Measurements from ENCODE around the gene LIME1.
"Not testable (repeated sequence)": the region's sequence is repeated elsewhere in the genome, so short reads cannot be mapped to it uniquely, and the experiment has no call there.

The LIME1 gene

GRCh38 chr20:63775096-63775978, 38.9 kb downstream of the LIME1 start:
- no peak for DNase-seq

GRCh38 chr20:63776875-63777274, 40.4 kb downstream of the LIME1 start:
- DNase-seq, result not testable (repeated sequence)

GRCh38 chr20:63777614-63778013, 41.1 kb downstream of the LIME1 start:
- DNase-seq, result no peak

GRCh38 chr20:63778034-63778752, 41.7 kb downstream of the LIME1 start:
- no peak for DNase-seq

GRCh38 chr20:63778857-63779256, 42.4 kb downstream of the LIME1 start:
- DNase-seq, result no peak

- DNase-seq, result no peak
Observed at GRCh38 chr20:63781181-63781580, 44.7 kb downstream of the LIME1 start.

GRCh38 chr20:63782051-63782471, 45.6 kb downstream of the LIME1 start:
- peak in 2 of 4 experiments; percentile 13 to 48 for DNase-seq

GRCh38 chr20:63782521-63782971, 46.1 kb downstream of the LIME1 start:
- no peak for DNase-seq

GRCh38 chr20:63783970-63784369, 47.5 kb downstream of the LIME1 start:
- DNase-seq, result no peak

- DNase-seq, result no peak
Observed at GRCh38 chr20:63785691-63786131, 49.2 kb downstream of the LIME1 start.

GRCh38 chr20:63787302-63787701, 50.8 kb downstream of the LIME1 start:
- no peak for DNase-seq

- DNase-seq, result no peak
Observed at GRCh38 chr20:63787749-63788148, 51.3 kb downstream of the LIME1 start.
